ENCODE results near the gene CFAP299. TPM values are rescaled to one million over a fixed set of nuclear protein-coding genes. Genes with fewer than 3 reads are reported as not detected.
A peak's percentile ranks its signal among the peaks of the same experiment; 100 is the strongest.

CFAP299 gene
- total and polyA plus RNA-seq, 9 of the 15 experiments (the other 6 are each of a cell fraction or from before 2014, with no cell fraction given) = 0.09 to 3.0 (median 0.76) TPM

GRCh38 chr4:80495865-80496264 is 160.3 kb downstream of the CFAP299 start:
- in situ Hi-C loops (cut with MboI) = no loop called here
- 0% methylated on average over 1 of the region's 1 CpG for WGBS (ENCODE audit: insufficient coverage, low coverage, missing lambda C conversion rate)
- intact Hi-C loops (cut with micrococcal nuclease) = no loop called here

GRCh38 chr4:80498725-80499124 is 163.2 kb downstream of the CFAP299 start:
- Histone ChIP-seq H2AFZ (ENCODE audit: low read depth, low read length) (no peak overlapping the region), H3K9ac (ENCODE audit: insufficient read depth in 1 of 2, low read depth in 2 of 2, low read length in 2 of 2) (no peak overlapping the region), H3K27me3 (ENCODE audit: control insufficient read depth in 2 of 2, insufficient read depth in 2 of 2, low read length in 2 of 2) (no peaks in the 10 kb centered on the region), H3K4me1 (replicated peaks in 1 of 2; ENCODE audit: control insufficient read depth in 2 of 2, insufficient read depth in 2 of 2, low read length in 2 of 2) (no peaks in the 10 kb centered on the region), H4K20me1 (replicated peaks; ENCODE audit: control insufficient read depth, insufficient read depth, low read length) (no peaks in the 10 kb centered on the region), H3K79me2 (ENCODE audit: control insufficient read depth, insufficient read depth, low read length) (no peaks in the 10 kb centered on the region), H3K27ac (ENCODE audit: extremely low read depth, low read depth, low read length) (no peak overlapping the region), H3K9me1 (ENCODE audit: control insufficient read depth, insufficient read depth, low read length) (no peaks in the 10 kb centered on the region), H3K4me2 (ENCODE audit: insufficient read depth, low read length) (no peak overlapping the region), H3K9me3 (replicated peaks; ENCODE audit: control insufficient read depth, insufficient read depth, low read depth, low read length) (no peaks in the 10 kb centered on the region), H3K36me3 (ENCODE audit: control insufficient read depth, insufficient read depth, low read length) (no peaks in the 10 kb centered on the region), H3K4me3 (no peak overlapping the region)
- FAIRE-seq (no peak), DNase-seq (ENCODE audit: extremely low read depth in 1 of 4, low spot score in 3 of 4) (no peak), ATAC-seq (no peak)
- ChIA-PET POLR2A (no interaction called here), CTCF (ENCODE audit: low intra/inter-chr PET ratio) (no interaction called here)
- intact Hi-C loops (cut with micrococcal nuclease) = no loop called here
- BruUV-seq (replicated peaks) = no TSS peak
- WGBS (ENCODE audit: insufficient coverage, low coverage, missing lambda C conversion rate) = 8% methylated on average over 1 of the region's 1 CpG
- in situ Hi-C loops (cut with MboI) = no loop called here
- no peak for TF ChIP-seq HOMEZ (CRISPR knock-in tag; IDR thresholded peaks at IDR 0.05)
- peak; percentile 29 for TF ChIP-seq RBM25 (IDR thresholded peaks at IDR 0.05; ENCODE audit: low read depth, low read length, severe bottlenecking)
- TF ChIP-seq RBM14 (IDR thresholded peaks at IDR 0.05; ENCODE audit: borderline replicate concordance, insufficient read depth, low read depth, low read length) = no peak
- peak; percentile 91 for TF ChIP-seq ZNF146 (CRISPR knock-in tag; IDR thresholded peaks at IDR 0.05; ENCODE audit: unreplicated experiment)
- TF ChIP-seq ATF4 (CRISPR knock-in tag; IDR thresholded peaks at IDR 0.05) = no peak
- TF ChIP-seq HMGN3 (IDR thresholded peaks at IDR 0.05; ENCODE audit: borderline replicate concordance, extremely low read depth, insufficient read length, low read depth, low read length) = no peak

More at GRCh38 chr4:80495865-80496264, 160.3 kb downstream of the CFAP299 start:
- Histone ChIP-seq H2AFZ (ENCODE audit: low read depth, low read length) (no peak overlapping the region), H3K4me1 (replicated peaks in 1 of 2; ENCODE audit: control insufficient read depth in 2 of 2, insufficient read depth in 2 of 2, low read length in 2 of 2) (no peaks in the 10 kb centered on the region), H3K27ac (ENCODE audit: extremely low read depth, low read depth, low read length) (no peak overlapping the region), H3K27me3 (ENCODE audit: control insufficient read depth in 2 of 2, insufficient read depth in 2 of 2, low read length in 2 of 2) (no peaks in the 10 kb centered on the region), H3K9ac (ENCODE audit: insufficient read depth in 1 of 2, low read depth in 2 of 2, low read length in 2 of 2) (no peak overlapping the region), H3K9me1 (ENCODE audit: control insufficient read depth, insufficient read depth, low read length) (no peaks in the 10 kb centered on the region), H3K79me2 (ENCODE audit: control insufficient read depth, insufficient read depth, low read length) (no peaks in the 10 kb centered on the region), H3K4me3 (no peak overlapping the region), H3K9me3 (replicated peaks; ENCODE audit: control insufficient read depth, insufficient read depth, low read depth, low read length) (no peaks in the 10 kb centered on the region), H3K36me3 (ENCODE audit: control insufficient read depth, insufficient read depth, low read length) (no peaks in the 10 kb centered on the region), H3K4me2 (ENCODE audit: insufficient read depth, low read length) (no peak overlapping the region), H4K20me1 (replicated peaks; ENCODE audit: control insufficient read depth, insufficient read depth, low read length) (no peaks in the 10 kb centered on the region)
- ATAC-seq (no peak), FAIRE-seq (no peak), DNase-seq (ENCODE audit: extremely low read depth in 1 of 4, low spot score in 3 of 4) (no peak)
- ChIA-PET CTCF (ENCODE audit: low intra/inter-chr PET ratio) (no interaction called here), POLR2A (no interaction called here)
- TF ChIP-seq HLTF (IDR thresholded peaks at IDR 0.05) = no peak
- TF ChIP-seq HMG20B (CRISPR knock-in tag; IDR thresholded peaks at IDR 0.05) = no peak
- no peak for TF ChIP-seq KLF6 (CRISPR knock-in tag; IDR thresholded peaks at IDR 0.05; ENCODE audit: borderline replicate concordance)
- BruUV-seq (replicated peaks) = no TSS peak

All from K562 (cell line).